Fibroblast of lung (primary cell): ENCODE data around the gene RAET1G. TPM values are rescaled to one million over a fixed set of nuclear protein-coding genes. Genes with fewer than 3 reads are reported as not detected.

ENCODE experiments used
- DNase-seq, 2 donors: peaks; one replicate each; pipeline versions ENCODE4 v3.0.0 to v3.0.0-alpha.2; 2010; ENCODE audit warnings: low read depth in 2 of 2
- H2AFZ ChIP-seq: 2 replicates; pipeline ENCODE4 v1.5.1; 2012; ENCODE audit warnings: low read length, control low read depth, inconsistent platforms
- H3K27ac ChIP-seq: 2 replicates; pipeline ENCODE4 v1.5.1; 2011; ENCODE audit warnings: low read length, control low read depth; ENCODE audit not compliant: insufficient read depth
- H3K27me3 ChIP-seq: 2 replicates; pipeline ENCODE4 v1.5.1; 2011; ENCODE audit warnings: mild to moderate bottlenecking, low read length; ENCODE audit not compliant: control insufficient read depth, insufficient read depth
- H3K36me3 ChIP-seq: 2 replicates; pipeline ENCODE4 v1.5.1; 2011; ENCODE audit warnings: low read length; ENCODE audit not compliant: control insufficient read depth, insufficient read depth
- H3K4me1 ChIP-seq: 2 replicates; pipeline ENCODE4 v1.5.1; 2011; ENCODE audit warnings: low read length; ENCODE audit not compliant: control insufficient read depth, insufficient read depth; ENCODE audit errors: extremely low read depth
- H3K4me2 ChIP-seq: 2 replicates; pipeline ENCODE4 v1.5.1; 2011; ENCODE audit warnings: low read length, control low read depth; ENCODE audit not compliant: insufficient read depth; ENCODE audit errors: extremely low read depth
- H3K4me3 ChIP-seq, 4 experiments: fragments of 200-600 bp in 1 of 4; sonication (generic) in 1 of 4; replicated peaks in 1 of 4; 2 replicates each; pipeline ENCODE4 v1.5.1; 2011 to 2016; ENCODE audit warnings: low read length in 4 of 4, low read depth in 3 of 4, mild to moderate bottlenecking in 3 of 4, control low read depth in 2 of 4, inconsistent platforms in 1 of 4, mixed read lengths in 1 of 4; ENCODE audit not compliant: insufficient read depth in 1 of 4; ENCODE audit errors: control extremely low read depth in 1 of 4
- H3K79me2 ChIP-seq: 2 replicates; pipeline ENCODE4 v1.5.1; 2012; ENCODE audit warnings: mild to moderate bottlenecking, low read length, inconsistent platforms; ENCODE audit not compliant: control insufficient read depth, insufficient read depth
- H3K9ac ChIP-seq: 2 replicates; pipeline ENCODE4 v1.5.1; 2011; ENCODE audit warnings: mild to moderate bottlenecking, low read length, control low read depth; ENCODE audit not compliant: insufficient read depth
- H3K9me3 ChIP-seq: 2 replicates; pipeline ENCODE4 v1.5.1; 2012; ENCODE audit warnings: low read depth, low read length; ENCODE audit not compliant: control insufficient read depth, insufficient read depth
- H4K20me1 ChIP-seq: 2 replicates; pipeline ENCODE4 v1.5.1; 2011; ENCODE audit warnings: low read length; ENCODE audit not compliant: control insufficient read depth, insufficient read depth; ENCODE audit errors: extremely low read depth
- EZH2 ChIP-seq: IDR thresholded peaks from 2 replicates; pipeline ENCODE4 v1.5.1; 2012; ENCODE audit warnings: low read length, control low read depth, mild to moderate bottlenecking; ENCODE audit errors: missing control alignments
- polyA plus RNA-seq, 2 donors: library from polyadenylated mRNA; depleted of rRNA in 1 of 2; stranded (reverse) in 1 of 2; unstranded in 1 of 2; fragments of >200 nt; gene quantifications; 2 replicates each; pipeline ENCODE4 v1.2.1, GENCODE V29; 2011 to 2012; ENCODE audit warnings: missing spikeins in 1 of 2
- total RNA-seq: library from RNA; depleted of rRNA; stranded (reverse); fragments of >200 nt; gene quantifications from 2 replicates; pipeline ENCODE4 v1.2.1, GENCODE V29; 2014
- TF ChIP-seq, protein P1 (sequence below), 2 donors: IDR thresholded peaks in 1 of 2; conservative IDR thresholded peaks in 1 of 2; 1 replicate in 1 of 2; 2 replicates in 1 of 2; pipeline ENCODE4 v1.5.1; 2011 to 2012; ENCODE audit warnings: low read length in 2 of 2, control low read depth in 1 of 2, inconsistent platforms in 1 of 2, low read depth in 1 of 2, mild to moderate bottlenecking in 1 of 2

The RAET1G gene
- total and polyA plus RNA-seq, 2 donors (not counting 1 experiment from before 2014, with no cell fraction given) = 3.3 to 8.8 TPM

GRCh38 chr6:149917679-149918078, 5.2 kb downstream of the RAET1G start:
- no peak for DNase-seq
- no peak overlapping the region for H3K27ac ChIP-seq
- no peaks in the 10 kb centered on the region for H3K27me3 ChIP-seq
- H3K79me2 ChIP-seq = no peaks in the 10 kb centered on the region
- no peaks in the 10 kb centered on the region for H3K36me3 ChIP-seq
- no peak overlapping the region for H2AFZ ChIP-seq
- no peaks in the 10 kb centered on the region for H4K20me1 ChIP-seq
- TF ChIP-seq, protein P1, sequence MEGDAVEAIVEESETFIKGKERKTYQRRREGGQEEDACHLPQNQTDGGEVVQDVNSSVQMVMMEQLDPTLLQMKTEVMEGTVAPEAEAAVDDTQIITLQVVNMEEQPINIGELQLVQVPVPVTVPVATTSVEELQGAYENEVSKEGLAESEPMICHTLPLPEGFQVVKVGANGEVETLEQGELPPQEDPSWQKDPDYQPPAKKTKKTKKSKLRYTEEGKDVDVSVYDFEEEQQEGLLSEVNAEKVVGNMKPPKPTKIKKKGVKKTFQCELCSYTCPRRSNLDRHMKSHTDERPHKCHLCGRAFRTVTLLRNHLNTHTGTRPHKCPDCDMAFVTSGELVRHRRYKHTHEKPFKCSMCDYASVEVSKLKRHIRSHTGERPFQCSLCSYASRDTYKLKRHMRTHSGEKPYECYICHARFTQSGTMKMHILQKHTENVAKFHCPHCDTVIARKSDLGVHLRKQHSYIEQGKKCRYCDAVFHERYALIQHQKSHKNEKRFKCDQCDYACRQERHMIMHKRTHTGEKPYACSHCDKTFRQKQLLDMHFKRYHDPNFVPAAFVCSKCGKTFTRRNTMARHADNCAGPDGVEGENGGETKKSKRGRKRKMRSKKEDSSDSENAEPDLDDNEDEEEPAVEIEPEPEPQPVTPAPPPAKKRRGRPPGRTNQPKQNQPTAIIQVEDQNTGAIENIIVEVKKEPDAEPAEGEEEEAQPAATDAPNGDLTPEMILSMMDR (conservative IDR thresholded peaks at IDR 0.05 in 1 of 2, IDR thresholded peaks at IDR 0.05 in 1 of 2; ENCODE audit: low read depth in 1 of 2, low read length in 2 of 2) = no peak
- no peak for TF ChIP-seq EZH2
- no peak overlapping the region for H3K4me3 ChIP-seq
- H3K9me3 ChIP-seq = no peaks in the 10 kb centered on the region
- no peaks in the 10 kb centered on the region for H3K4me1 ChIP-seq
- H3K4me2 ChIP-seq = no peak overlapping the region
- H3K9ac ChIP-seq = no peak overlapping the region

DNA sequence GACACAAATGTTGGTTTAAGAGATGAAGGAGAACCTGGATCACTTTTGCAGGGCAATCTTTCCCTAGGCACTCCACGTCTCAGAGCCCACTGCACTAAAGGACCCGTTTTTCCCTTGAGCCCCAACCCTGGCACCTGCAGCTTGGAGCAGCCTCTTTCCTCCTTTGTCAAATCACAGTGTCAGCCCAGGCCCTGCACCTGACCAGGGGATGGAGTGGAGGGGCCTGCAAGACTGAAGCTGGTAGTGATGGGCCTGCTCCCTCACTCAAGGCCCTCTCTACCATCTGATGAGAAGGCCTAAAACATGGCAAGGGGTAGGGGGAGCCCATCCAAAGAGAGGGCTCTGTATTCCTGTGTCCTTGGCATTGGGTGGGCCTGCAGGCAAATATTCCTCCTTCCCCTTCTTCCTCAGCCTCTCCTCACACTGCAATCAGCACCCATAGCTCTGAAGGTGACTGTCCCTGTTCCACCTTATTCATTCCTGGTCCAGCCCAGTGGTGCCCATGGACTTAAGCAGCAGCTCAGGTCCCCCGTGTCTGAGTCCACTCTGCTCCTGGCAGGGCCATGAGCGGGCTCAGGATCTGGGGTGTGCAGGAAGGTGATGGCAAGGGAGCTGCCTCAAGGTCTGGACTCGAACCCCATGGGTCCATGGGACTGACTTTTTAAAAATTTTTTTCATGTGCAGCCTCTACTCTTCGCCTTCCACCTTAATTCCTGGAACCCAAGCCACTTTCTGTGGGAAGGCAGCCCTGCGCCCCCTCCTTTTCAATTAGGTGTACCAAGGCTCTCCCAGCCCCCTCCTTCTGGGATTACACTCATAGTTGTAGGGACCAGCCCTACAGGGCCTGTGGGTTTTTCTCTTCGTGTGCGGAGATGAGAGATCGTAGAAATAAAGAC, 6.7 kb downstream of the RAET1G start:
- DNase-seq = no peak
- TF ChIP-seq, protein P1 (conservative IDR thresholded peaks at IDR 0.05 in 1 of 2, IDR thresholded peaks at IDR 0.05 in 1 of 2; ENCODE audit: low read depth in 1 of 2, low read length in 2 of 2) = no peak
- TF ChIP-seq EZH2 = no peak
- Histone ChIP-seq H3K36me3 (no peaks in the 10 kb centered on the region), H3K9ac (no peak overlapping the region), H4K20me1 (no peaks in the 10 kb centered on the region), H3K27me3 (no peaks in the 10 kb centered on the region), H3K4me3 (no peak overlapping the region), H3K79me2 (no peaks in the 10 kb centered on the region), H2AFZ (no peak overlapping the region), H3K9me3 (no peaks in the 10 kb centered on the region), H3K4me2 (no peak overlapping the region), H3K27ac (no peak overlapping the region), H3K4me1 (no peaks in the 10 kb centered on the region)

GRCh38 chr6:149913540-149914240, 9.2 kb downstream of the RAET1G start:
- no peaks in the 10 kb centered on the region for H3K36me3 ChIP-seq
- H3K4me1 ChIP-seq = no peaks in the 10 kb centered on the region
- no peaks in the 10 kb centered on the region for H3K27me3 ChIP-seq
- H2AFZ ChIP-seq = no peak overlapping the region
- no peak for DNase-seq
- no peak overlapping the region for H3K4me3 ChIP-seq
- TF ChIP-seq, protein P1 (conservative IDR thresholded peaks at IDR 0.05 in 1 of 2, IDR thresholded peaks at IDR 0.05 in 1 of 2; ENCODE audit: low read depth in 1 of 2, low read length in 2 of 2) = no peak
- no peak for TF ChIP-seq EZH2
- no peaks in the 10 kb centered on the region for H4K20me1 ChIP-seq
- H3K79me2 ChIP-seq = no peaks in the 10 kb centered on the region
- no peak overlapping the region for H3K27ac ChIP-seq
- H3K9ac ChIP-seq = no peak overlapping the region
- no peak overlapping the region for H3K4me2 ChIP-seq
- H3K9me3 ChIP-seq = no peaks in the 10 kb centered on the region
